ENCODE results near the gene TM4SF5. TPM values are rescaled to one million over a fixed set of nuclear protein-coding genes. Genes with fewer than 3 reads are reported as not detected.

Gene TM4SF5
- total RNA-seq, 1 donor from 2014 or later, result not detected

- DNase-seq (ENCODE audit: low read depth) (no peak), FAIRE-seq (no peak)
- Histone ChIP-seq H3K27me3 (ENCODE audit: insufficient read depth, low read length) (peaks cover 49% of the 10 kb centered on the region), H2AFZ (ENCODE audit: low read depth, low read length) (no peak overlapping the region), H3K9me3 (ENCODE audit: insufficient read depth, low read depth, low read length) (no peaks in the 10 kb centered on the region), H3K79me2 (ENCODE audit: insufficient read depth, low read length) (no peaks in the 10 kb centered on the region), H3K4me2 (ENCODE audit: low read length) (no peak overlapping the region), H3K4me1 (ENCODE audit: insufficient read depth, low read length) (peaks cover 12% of the 10 kb centered on the region), H3K27ac (ENCODE audit: low read depth, low read length) (no peak overlapping the region), H4K20me1 (ENCODE audit: insufficient read depth, low read length) (no peaks in the 10 kb centered on the region), H3K4me3 (ENCODE audit: insufficient read depth, low read depth, low read length) (no peak overlapping the region), H3K36me3 (ENCODE audit: insufficient read depth, low read length) (no peaks in the 10 kb centered on the region), H3K9ac (ENCODE audit: low read length) (no peak overlapping the region)
- no peaks in the 10 kb centered on the region for H3K4me1 Mint-ChIP-seq (ENCODE audit: low read depth, unreplicated experiment)
- no peak for TF ChIP-seq EZH2 (IDR thresholded peaks at IDR 0.05; ENCODE audit: insufficient read depth, low read length)
- TF ChIP-seq CTCF (IDR thresholded peaks at IDR 0.05; ENCODE audit: insufficient read depth, low read depth, low read length), result no peak
- H3K36me3 Mint-ChIP-seq (ENCODE audit: low read depth, unreplicated experiment), result peaks cover 9% of the 10 kb centered on the region
- peaks cover 68% of the 10 kb centered on the region for H3K27me3 Mint-ChIP-seq (ENCODE audit: low read depth, unreplicated experiment)
- no peak overlapping the region for H3K27ac Mint-ChIP-seq (ENCODE audit: unreplicated experiment)
- no peak overlapping the region for H3K4me3 Mint-ChIP-seq (ENCODE audit: unreplicated experiment)
- H3K9me3 Mint-ChIP-seq (ENCODE audit: unreplicated experiment), result peaks cover 2% of the 10 kb centered on the region
Measured at GRCh38 chr17:4742133-4742532, 29.6 kb upstream of the TM4SF5 start.

GRCh38 chr17:4742629-4743028, 29.1 kb upstream of the TM4SF5 start:
- no peak overlapping the region for H3K27ac ChIP-seq (ENCODE audit: low read depth, low read length)
- Mint-ChIP-seq H3K9me3 (ENCODE audit: unreplicated experiment) (peaks cover 2% of the 10 kb centered on the region), H3K4me1 (ENCODE audit: low read depth, unreplicated experiment) (no peaks in the 10 kb centered on the region), H3K36me3 (ENCODE audit: low read depth, unreplicated experiment) (peaks cover 9% of the 10 kb centered on the region), H3K27me3 (ENCODE audit: low read depth, unreplicated experiment) (peaks cover 68% of the 10 kb centered on the region), H3K4me3 (ENCODE audit: unreplicated experiment) (no peak overlapping the region), H3K27ac (ENCODE audit: unreplicated experiment) (no peak overlapping the region)
- H3K9ac ChIP-seq (ENCODE audit: low read length), result no peak overlapping the region
- no peak overlapping the region for H2AFZ ChIP-seq (ENCODE audit: low read depth, low read length)
- no peak for FAIRE-seq
- peaks cover 12% of the 10 kb centered on the region for H3K4me1 ChIP-seq (ENCODE audit: insufficient read depth, low read length)
- no peaks in the 10 kb centered on the region for H3K79me2 ChIP-seq (ENCODE audit: insufficient read depth, low read length)
- H3K9me3 ChIP-seq (ENCODE audit: insufficient read depth, low read depth, low read length), result no peaks in the 10 kb centered on the region
- peaks cover 49% of the 10 kb centered on the region for H3K27me3 ChIP-seq (ENCODE audit: insufficient read depth, low read length)
- TF ChIP-seq EZH2 (IDR thresholded peaks at IDR 0.05; ENCODE audit: insufficient read depth, low read length), result no peak
- no peak for TF ChIP-seq CTCF (IDR thresholded peaks at IDR 0.05; ENCODE audit: insufficient read depth, low read depth, low read length)
- no peak overlapping the region for H3K4me3 ChIP-seq (ENCODE audit: insufficient read depth, low read depth, low read length)
- no peak overlapping the region for H3K4me2 ChIP-seq (ENCODE audit: low read length)
- no peaks in the 10 kb centered on the region for H4K20me1 ChIP-seq (ENCODE audit: insufficient read depth, low read length)
- DNase-seq (ENCODE audit: low read depth), result no peak
- no peaks in the 10 kb centered on the region for H3K36me3 ChIP-seq (ENCODE audit: insufficient read depth, low read length)

GRCh38 chr17:4743216-4743615, 28.5 kb upstream of the TM4SF5 start:
- no peak overlapping the region for H3K4me3 ChIP-seq (ENCODE audit: insufficient read depth, low read depth, low read length)
- peaks cover 11% of the 10 kb centered on the region for H3K4me1 ChIP-seq (ENCODE audit: insufficient read depth, low read length)
- H3K36me3 Mint-ChIP-seq (ENCODE audit: low read depth, unreplicated experiment), result peaks cover 6% of the 10 kb centered on the region
- H3K9me3 ChIP-seq (ENCODE audit: insufficient read depth, low read depth, low read length), result no peaks in the 10 kb centered on the region
- no peaks in the 10 kb centered on the region for H3K79me2 ChIP-seq (ENCODE audit: insufficient read depth, low read length)
- no peak overlapping the region for H3K4me3 Mint-ChIP-seq (ENCODE audit: unreplicated experiment)
- H3K4me2 ChIP-seq (ENCODE audit: low read length), result no peak overlapping the region
- H2AFZ ChIP-seq (ENCODE audit: low read depth, low read length), result no peak overlapping the region
- H3K27me3 ChIP-seq (ENCODE audit: insufficient read depth, low read length), result peaks cover 50% of the 10 kb centered on the region
- DNase-seq (ENCODE audit: low read depth), result no peak
- no peak overlapping the region for H3K9ac ChIP-seq (ENCODE audit: low read length)
- no peak for TF ChIP-seq CTCF (IDR thresholded peaks at IDR 0.05; ENCODE audit: insufficient read depth, low read depth, low read length)
- no peak for TF ChIP-seq EZH2 (IDR thresholded peaks at IDR 0.05; ENCODE audit: insufficient read depth, low read length)
- H3K27ac Mint-ChIP-seq (ENCODE audit: unreplicated experiment), result no peak overlapping the region
- no peaks in the 10 kb centered on the region for H3K4me1 Mint-ChIP-seq (ENCODE audit: low read depth, unreplicated experiment)
- peaks cover 2% of the 10 kb centered on the region for H3K9me3 Mint-ChIP-seq (ENCODE audit: unreplicated experiment)
- H3K36me3 ChIP-seq (ENCODE audit: insufficient read depth, low read length), result no peaks in the 10 kb centered on the region
- H4K20me1 ChIP-seq (ENCODE audit: insufficient read depth, low read length), result no peaks in the 10 kb centered on the region
- no peak for FAIRE-seq
- H3K27me3 Mint-ChIP-seq (ENCODE audit: low read depth, unreplicated experiment), result peaks cover 68% of the 10 kb centered on the region
- H3K27ac ChIP-seq (ENCODE audit: low read depth, low read length), result no peak overlapping the region

All from astrocyte (in vitro differentiated cells and primary cell).